HEK293 (cell line): ENCODE results near the gene NDST3.

Experiments used
- CTCF ChIA-PET: fragments of 350-600 bp; formaldehyde crosslinking; extraction: SDS; loops from one replicate; lab custom pipeline; 2021; ENCODE audit warnings: antibody characterized with exemption; lab: Yijun Ruan, JAX
- POLR2A ChIA-PET: fragments of 300-600 bp; formaldehyde crosslinking; extraction: SDS; loops from one replicate; lab custom pipeline; 2020; ENCODE audit warnings: antibody characterized with exemption, inconsistent platforms; lab: Yijun Ruan, JAX
- H3K27ac ChIP-seq: fragments of 200-500 bp; sonication (Bioruptor generic); 2 replicates; pipeline ENCODE4 v1.5.1; 2014; ENCODE audit warnings: low read depth, low read length, control low read depth, inconsistent platforms; ENCODE audit errors: extremely low read depth
- H3K36me3 ChIP-seq, 2 experiments: fragments of 200-500 bp in 1 of 2; sonication (Bioruptor generic) in 1 of 2; 1 replicate in 1 of 2; 2 replicates in 1 of 2; pipeline ENCODE4 v1.5.1; 2014 to 2017; ENCODE audit warnings: inconsistent platforms in 2 of 2, low read length in 2 of 2; ENCODE audit not compliant: control insufficient read depth in 2 of 2, insufficient read depth in 1 of 2
- H3K4me1 ChIP-seq: fragments of 200-500 bp; sonication (Bioruptor generic); 2 replicates; pipeline ENCODE4 v1.5.1; 2014; ENCODE audit warnings: mild to moderate bottlenecking, low read length, inconsistent platforms; ENCODE audit not compliant: control insufficient read depth, insufficient read depth
- H3K4me3 ChIP-seq: 2 replicates; pipeline ENCODE4 v1.5.1; 2011; ENCODE audit warnings: low read depth, mild to moderate bottlenecking, control low read depth, low read length, moderate library complexity
- H3K9me3 ChIP-seq: fragments of 200-500 bp; sonication (Bioruptor generic); 2 replicates; pipeline ENCODE4 v1.5.1; 2014; ENCODE audit warnings: low read depth, low read length, inconsistent platforms; ENCODE audit not compliant: control insufficient read depth, insufficient read depth
- BCL11A ChIP-seq: fragments of 450-650 bp; formaldehyde crosslinking; IDR thresholded peaks from 2 replicates; pipeline ENCODE4 v1.5.1; 2016; ENCODE audit warnings: low read depth, missing biosample characterization, missing genetic modification characterization
- BCL11B ChIP-seq: fragments of 450-650 bp; formaldehyde crosslinking; IDR thresholded peaks from 2 replicates; pipeline ENCODE4 v1.5.1; 2016; ENCODE audit warnings: low read depth, missing biosample characterization, missing genetic modification characterization
- FEZF1 ChIP-seq: fragments of 450-650 bp; formaldehyde crosslinking; IDR thresholded peaks from 2 replicates; pipeline ENCODE4 v1.5.1; 2016; ENCODE audit warnings: missing biosample characterization, missing genetic modification characterization
- GLI2 ChIP-seq: fragments of 450-650 bp; formaldehyde crosslinking; IDR thresholded peaks from 2 replicates; pipeline ENCODE4; 2017; ENCODE audit warnings: missing biosample characterization, missing genetic modification characterization, low read depth, borderline replicate concordance
- GLIS1 ChIP-seq: fragments of 450-650 bp; formaldehyde crosslinking; IDR thresholded peaks from 2 replicates; pipeline ENCODE4 v1.5.1; 2016; ENCODE audit warnings: missing biosample characterization, missing genetic modification characterization
- MZF1 ChIP-seq: fragments of 450-650 bp; formaldehyde crosslinking; IDR thresholded peaks from 2 replicates; pipeline ENCODE4 v1.5.1; 2017; ENCODE audit warnings: missing biosample characterization, missing genetic modification characterization, borderline replicate concordance
- RBAK ChIP-seq: fragments of 450-650 bp; formaldehyde crosslinking; IDR thresholded peaks from 2 replicates; pipeline ENCODE4 v1.5.1; 2016; ENCODE audit warnings: missing biosample characterization, missing genetic modification characterization
- REPIN1 ChIP-seq: fragments of 450-650 bp; formaldehyde crosslinking; IDR thresholded peaks from 2 replicates; pipeline ENCODE4 v1.5.1; 2017; ENCODE audit warnings: missing biosample characterization, missing genetic modification characterization, low read depth
- SP7 ChIP-seq: fragments of 450-650 bp; formaldehyde crosslinking; IDR thresholded peaks from 2 replicates; pipeline ENCODE4 v1.5.1; 2016; ENCODE audit warnings: missing biosample characterization, missing genetic modification characterization
- ZBTB17 ChIP-seq: fragments of 450-650 bp; formaldehyde crosslinking; IDR thresholded peaks from 2 replicates; pipeline ENCODE4 v1.5.1; 2016; ENCODE audit warnings: missing biosample characterization, missing genetic modification characterization
- ZBTB21 ChIP-seq: fragments of 450-650 bp; formaldehyde crosslinking; IDR thresholded peaks from 2 replicates; pipeline ENCODE4 v1.5.1; 2017; ENCODE audit warnings: missing biosample characterization, missing genetic modification characterization
- ZFP3 ChIP-seq: fragments of 450-650 bp; formaldehyde crosslinking; IDR thresholded peaks from 2 replicates; pipeline ENCODE4 v1.5.1; 2016; ENCODE audit warnings: low read depth, missing biosample characterization, missing genetic modification characterization
- ZNF157 ChIP-seq: fragments of 450-650 bp; formaldehyde crosslinking; IDR thresholded peaks from 2 replicates; pipeline ENCODE4 v1.5.1; 2016; ENCODE audit warnings: missing biosample characterization, missing genetic modification characterization
- ZNF335 ChIP-seq: fragments of 450-650 bp; formaldehyde crosslinking; conservative IDR thresholded peaks from 2 replicates; pipeline ENCODE4 v1.5.1; 2016; ENCODE audit warnings: missing biosample characterization, missing genetic modification characterization
- ZNF514 ChIP-seq: fragments of 450-650 bp; formaldehyde crosslinking; IDR thresholded peaks from 2 replicates; pipeline ENCODE4 v1.5.1; 2016; ENCODE audit warnings: missing biosample characterization, missing genetic modification characterization
- ZNF585B ChIP-seq: fragments of 450-650 bp; formaldehyde crosslinking; IDR thresholded peaks from 2 replicates; pipeline ENCODE4 v1.5.1; 2016; ENCODE audit warnings: missing biosample characterization, missing genetic modification characterization
- ZNF596 ChIP-seq: fragments of 450-650 bp; IDR thresholded peaks from 2 replicates; pipeline ENCODE4 v1.5.0; 2018; ENCODE audit warnings: missing biosample characterization, mild to moderate bottlenecking, missing genetic modification characterization, moderate library complexity
- ZNF629 ChIP-seq: fragments of 450-650 bp; formaldehyde crosslinking; IDR thresholded peaks from 2 replicates; pipeline ENCODE4 v1.5.1; 2017; ENCODE audit warnings: missing biosample characterization, missing genetic modification characterization
- ZNF654 ChIP-seq: fragments of 450-650 bp; formaldehyde crosslinking; IDR thresholded peaks from 2 replicates; pipeline ENCODE4 v1.5.1; 2016; ENCODE audit warnings: low read depth, missing biosample characterization, missing genetic modification characterization
- ZNF664 ChIP-seq: fragments of 450-650 bp; formaldehyde crosslinking; IDR thresholded peaks from 2 replicates; pipeline ENCODE4 v1.5.1; 2016; ENCODE audit warnings: missing biosample characterization, missing genetic modification characterization
- ZNF76 ChIP-seq: fragments of 450-650 bp; formaldehyde crosslinking; IDR thresholded peaks from 2 replicates; pipeline ENCODE4; 2016; ENCODE audit warnings: low read depth, missing biosample characterization, missing genetic modification characterization, borderline replicate concordance
- ZNF768 ChIP-seq: fragments of 450-650 bp; formaldehyde crosslinking; IDR thresholded peaks from 2 replicates; pipeline ENCODE4 v1.5.1; 2018; ENCODE audit warnings: missing biosample characterization, mild to moderate bottlenecking, missing genetic modification characterization
- ZNF791 ChIP-seq: fragments of 450-650 bp; formaldehyde crosslinking; IDR thresholded peaks from 2 replicates; pipeline ENCODE4 v1.5.1; 2016; ENCODE audit warnings: missing biosample characterization, missing genetic modification characterization
- ZSCAN16 ChIP-seq: fragments of 450-650 bp; formaldehyde crosslinking; IDR thresholded peaks from 2 replicates; pipeline ENCODE4 v1.5.1; 2016; ENCODE audit warnings: missing biosample characterization, missing genetic modification characterization
- TF ChIP-seq, protein P1 (sequence below): fragments of 450-650 bp; formaldehyde crosslinking; IDR thresholded peaks from 2 replicates; pipeline ENCODE4 v1.5.1; 2016; ENCODE audit warnings: missing biosample characterization, missing genetic modification characterization
- TF ChIP-seq, protein P2 (sequence below): fragments of 450-650 bp; formaldehyde crosslinking; IDR thresholded peaks from 2 replicates; pipeline ENCODE4 v1.5.1; 2017; ENCODE audit warnings: missing biosample characterization, missing genetic modification characterization
- TF ChIP-seq, protein P3 (sequence below): fragments of 450-650 bp; formaldehyde crosslinking; IDR thresholded peaks from 2 replicates; pipeline ENCODE4 v1.5.1; 2016; ENCODE audit warnings: missing biosample characterization, missing genetic modification characterization
- TF ChIP-seq, protein P4 (sequence below): fragments of 450-650 bp; formaldehyde crosslinking; IDR thresholded peaks from 2 replicates; pipeline ENCODE4 v1.5.1; 2016; ENCODE audit warnings: missing biosample characterization, missing genetic modification characterization, low read depth
- TF ChIP-seq, protein P5 (sequence below): fragments of 450-650 bp; formaldehyde crosslinking; IDR thresholded peaks from 2 replicates; pipeline ENCODE4 v1.5.1; 2016; ENCODE audit warnings: missing biosample characterization, missing genetic modification characterization
- TF ChIP-seq, protein P6 (sequence below): fragments of 450-650 bp; IDR thresholded peaks from 2 replicates; pipeline ENCODE4 v1.5.1; 2018; ENCODE audit warnings: missing biosample characterization, mild to moderate bottlenecking, missing genetic modification characterization

NDST3 gene

DNA sequence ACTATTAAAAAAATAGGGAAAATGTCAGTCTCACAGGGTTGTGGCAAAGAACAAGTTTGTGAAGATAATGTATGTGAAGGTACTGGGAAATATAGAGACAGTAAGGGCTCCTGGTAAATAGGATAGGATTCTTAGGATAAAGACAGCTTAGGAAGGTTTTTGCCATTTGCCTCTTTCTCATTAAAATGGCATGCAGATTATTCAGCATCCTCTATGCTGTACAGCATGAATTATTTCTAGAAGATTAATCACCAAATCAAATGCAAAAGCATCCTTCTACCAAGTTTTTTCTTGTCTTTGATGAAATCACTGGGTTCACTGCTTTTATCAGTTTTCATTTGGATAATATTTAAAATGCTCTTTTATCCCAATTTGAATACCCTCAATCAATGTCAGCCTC, 142.8 kb downstream of the NDST3 start:
- ChIA-PET CTCF (no interaction called here), POLR2A (no interaction called here)

DNA sequence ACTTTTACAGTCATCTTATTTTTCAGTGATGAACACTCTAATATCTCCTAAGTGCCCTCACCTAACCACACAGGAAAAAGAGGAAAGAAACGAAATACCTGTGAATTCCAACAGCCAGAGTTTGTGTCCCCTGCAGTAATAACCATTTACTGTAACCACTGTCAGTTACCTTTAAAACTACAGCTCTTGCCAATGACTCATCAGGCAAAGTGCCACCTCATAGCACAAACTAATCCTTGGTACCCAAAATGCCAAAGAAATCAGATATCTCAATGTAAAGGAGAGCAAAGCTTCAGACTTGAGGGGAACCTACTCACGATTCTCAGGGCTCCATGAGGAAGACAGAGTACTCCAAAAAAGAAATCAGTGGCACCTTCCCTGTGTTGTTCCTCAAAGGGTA, 146.5 kb downstream of the NDST3 start:
- Histone ChIP-seq H3K27ac (no peak overlapping the region), H3K36me3 (no peaks in the 10 kb centered on the region), H3K4me3 (no peak overlapping the region), H3K9me3 (no peaks in the 10 kb centered on the region), H3K4me1 (no peaks in the 10 kb centered on the region)
- POLR2A ChIA-PET: no interaction called here
- CTCF ChIA-PET: no interaction called here
- TF ChIP-seq ZBTB17 (tag by site-specific recombination) (no peak), SP7 (tag by site-specific recombination) (no peak), ZNF514 (tag by site-specific recombination) (no peak), ZFP3 (tag by site-specific recombination) (no peak), GLIS1 (no peak), ZNF585B (tag by site-specific recombination) (no peak), BCL11A (tag by site-specific recombination) (no peak), ZNF664 (no peak), ZNF791 (tag by site-specific recombination) (no peak), ZNF768 (tag by site-specific recombination) (no peak), MZF1 (tag by site-specific recombination) (no peak), BCL11B (tag by site-specific recombination) (no peak), FEZF1 (no peak)
- TF ChIP-seq, protein P1, sequence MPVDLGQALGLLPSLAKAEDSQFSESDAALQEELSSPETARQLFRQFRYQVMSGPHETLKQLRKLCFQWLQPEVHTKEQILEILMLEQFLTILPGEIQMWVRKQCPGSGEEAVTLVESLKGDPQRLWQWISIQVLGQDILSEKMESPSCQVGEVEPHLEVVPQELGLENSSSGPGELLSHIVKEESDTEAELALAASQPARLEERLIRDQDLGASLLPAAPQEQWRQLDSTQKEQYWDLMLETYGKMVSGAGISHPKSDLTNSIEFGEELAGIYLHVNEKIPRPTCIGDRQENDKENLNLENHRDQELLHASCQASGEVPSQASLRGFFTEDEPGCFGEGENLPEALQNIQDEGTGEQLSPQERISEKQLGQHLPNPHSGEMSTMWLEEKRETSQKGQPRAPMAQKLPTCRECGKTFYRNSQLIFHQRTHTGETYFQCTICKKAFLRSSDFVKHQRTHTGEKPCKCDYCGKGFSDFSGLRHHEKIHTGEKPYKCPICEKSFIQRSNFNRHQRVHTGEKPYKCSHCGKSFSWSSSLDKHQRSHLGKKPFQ (tag by site-specific recombination): no peak
- TF ChIP-seq, protein P2, sequence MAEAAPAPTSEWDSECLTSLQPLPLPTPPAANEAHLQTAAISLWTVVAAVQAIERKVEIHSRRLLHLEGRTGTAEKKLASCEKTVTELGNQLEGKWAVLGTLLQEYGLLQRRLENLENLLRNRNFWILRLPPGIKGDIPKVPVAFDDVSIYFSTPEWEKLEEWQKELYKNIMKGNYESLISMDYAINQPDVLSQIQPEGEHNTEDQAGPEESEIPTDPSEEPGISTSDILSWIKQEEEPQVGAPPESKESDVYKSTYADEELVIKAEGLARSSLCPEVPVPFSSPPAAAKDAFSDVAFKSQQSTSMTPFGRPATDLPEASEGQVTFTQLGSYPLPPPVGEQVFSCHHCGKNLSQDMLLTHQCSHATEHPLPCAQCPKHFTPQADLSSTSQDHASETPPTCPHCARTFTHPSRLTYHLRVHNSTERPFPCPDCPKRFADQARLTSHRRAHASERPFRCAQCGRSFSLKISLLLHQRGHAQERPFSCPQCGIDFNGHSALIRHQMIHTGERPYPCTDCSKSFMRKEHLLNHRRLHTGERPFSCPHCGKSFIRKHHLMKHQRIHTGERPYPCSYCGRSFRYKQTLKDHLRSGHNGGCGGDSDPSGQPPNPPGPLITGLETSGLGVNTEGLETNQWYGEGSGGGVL (tag by site-specific recombination): no peak
- TF ChIP-seq, protein P3, sequence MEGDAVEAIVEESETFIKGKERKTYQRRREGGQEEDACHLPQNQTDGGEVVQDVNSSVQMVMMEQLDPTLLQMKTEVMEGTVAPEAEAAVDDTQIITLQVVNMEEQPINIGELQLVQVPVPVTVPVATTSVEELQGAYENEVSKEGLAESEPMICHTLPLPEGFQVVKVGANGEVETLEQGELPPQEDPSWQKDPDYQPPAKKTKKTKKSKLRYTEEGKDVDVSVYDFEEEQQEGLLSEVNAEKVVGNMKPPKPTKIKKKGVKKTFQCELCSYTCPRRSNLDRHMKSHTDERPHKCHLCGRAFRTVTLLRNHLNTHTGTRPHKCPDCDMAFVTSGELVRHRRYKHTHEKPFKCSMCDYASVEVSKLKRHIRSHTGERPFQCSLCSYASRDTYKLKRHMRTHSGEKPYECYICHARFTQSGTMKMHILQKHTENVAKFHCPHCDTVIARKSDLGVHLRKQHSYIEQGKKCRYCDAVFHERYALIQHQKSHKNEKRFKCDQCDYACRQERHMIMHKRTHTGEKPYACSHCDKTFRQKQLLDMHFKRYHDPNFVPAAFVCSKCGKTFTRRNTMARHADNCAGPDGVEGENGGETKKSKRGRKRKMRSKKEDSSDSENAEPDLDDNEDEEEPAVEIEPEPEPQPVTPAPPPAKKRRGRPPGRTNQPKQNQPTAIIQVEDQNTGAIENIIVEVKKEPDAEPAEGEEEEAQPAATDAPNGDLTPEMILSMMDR (tag by site-specific recombination): no peak

More for the DNA sequence above, 142.8 kb downstream of the NDST3 start:
- no peaks in the 10 kb centered on the region for H3K4me1 ChIP-seq
- H3K27ac ChIP-seq: no peak overlapping the region
- no peaks in the 10 kb centered on the region for H3K9me3 ChIP-seq
- no peaks in the 10 kb centered on the region for H3K36me3 ChIP-seq
- TF ChIP-seq REPIN1 (tag by site-specific recombination): no peak
- TF ChIP-seq RBAK (tag by site-specific recombination): no peak
- TF ChIP-seq ZSCAN16 (tag by site-specific recombination): no peak
- no peak for TF ChIP-seq ZNF654 (tag by site-specific recombination)
- no peak for TF ChIP-seq BCL11B (tag by site-specific recombination)
- no peak for TF ChIP-seq ZNF629
- TF ChIP-seq MZF1 (tag by site-specific recombination): no peak
- TF ChIP-seq ZBTB21 (tag by site-specific recombination): no peak
- TF ChIP-seq GLI2 (tag by site-specific recombination): no peak
- no peak for TF ChIP-seq ZNF596 (tag by site-specific recombination)
- TF ChIP-seq, protein P4, sequence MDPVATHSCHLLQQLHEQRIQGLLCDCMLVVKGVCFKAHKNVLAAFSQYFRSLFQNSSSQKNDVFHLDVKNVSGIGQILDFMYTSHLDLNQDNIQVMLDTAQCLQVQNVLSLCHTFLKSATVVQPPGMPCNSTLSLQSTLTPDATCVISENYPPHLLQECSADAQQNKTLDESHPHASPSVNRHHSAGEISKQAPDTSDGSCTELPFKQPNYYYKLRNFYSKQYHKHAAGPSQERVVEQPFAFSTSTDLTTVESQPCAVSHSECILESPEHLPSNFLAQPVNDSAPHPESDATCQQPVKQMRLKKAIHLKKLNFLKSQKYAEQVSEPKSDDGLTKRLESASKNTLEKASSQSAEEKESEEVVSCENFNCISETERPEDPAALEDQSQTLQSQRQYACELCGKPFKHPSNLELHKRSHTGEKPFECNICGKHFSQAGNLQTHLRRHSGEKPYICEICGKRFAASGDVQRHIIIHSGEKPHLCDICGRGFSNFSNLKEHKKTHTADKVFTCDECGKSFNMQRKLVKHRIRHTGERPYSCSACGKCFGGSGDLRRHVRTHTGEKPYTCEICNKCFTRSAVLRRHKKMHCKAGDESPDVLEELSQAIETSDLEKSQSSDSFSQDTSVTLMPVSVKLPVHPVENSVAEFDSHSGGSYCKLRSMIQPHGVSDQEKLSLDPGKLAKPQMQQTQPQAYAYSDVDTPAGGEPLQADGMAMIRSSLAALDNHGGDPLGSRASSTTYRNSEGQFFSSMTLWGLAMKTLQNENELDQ (tag by site-specific recombination): no peak
- no peak for TF ChIP-seq ZNF335 (tag by site-specific recombination)
- TF ChIP-seq, protein P5, sequence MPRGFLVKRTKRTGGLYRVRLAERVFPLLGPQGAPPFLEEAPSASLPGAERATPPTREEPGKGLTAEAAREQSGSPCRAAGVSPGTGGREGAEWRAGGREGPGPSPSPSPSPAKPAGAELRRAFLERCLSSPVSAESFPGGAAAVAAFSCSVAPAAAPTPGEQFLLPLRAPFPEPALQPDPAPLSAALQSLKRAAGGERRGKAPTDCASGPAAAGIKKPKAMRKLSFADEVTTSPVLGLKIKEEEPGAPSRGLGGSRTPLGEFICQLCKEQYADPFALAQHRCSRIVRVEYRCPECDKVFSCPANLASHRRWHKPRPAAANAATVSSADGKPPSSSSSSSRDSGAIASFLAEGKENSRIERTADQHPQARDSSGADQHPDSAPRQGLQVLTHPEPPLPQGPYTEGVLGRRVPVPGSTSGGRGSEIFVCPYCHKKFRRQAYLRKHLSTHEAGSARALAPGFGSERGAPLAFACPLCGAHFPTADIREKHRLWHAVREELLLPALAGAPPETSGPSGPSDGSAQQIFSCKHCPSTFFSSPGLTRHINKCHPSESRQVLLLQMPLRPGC: no peak
- no peak for TF ChIP-seq ZNF76
- TF ChIP-seq, protein P6, sequence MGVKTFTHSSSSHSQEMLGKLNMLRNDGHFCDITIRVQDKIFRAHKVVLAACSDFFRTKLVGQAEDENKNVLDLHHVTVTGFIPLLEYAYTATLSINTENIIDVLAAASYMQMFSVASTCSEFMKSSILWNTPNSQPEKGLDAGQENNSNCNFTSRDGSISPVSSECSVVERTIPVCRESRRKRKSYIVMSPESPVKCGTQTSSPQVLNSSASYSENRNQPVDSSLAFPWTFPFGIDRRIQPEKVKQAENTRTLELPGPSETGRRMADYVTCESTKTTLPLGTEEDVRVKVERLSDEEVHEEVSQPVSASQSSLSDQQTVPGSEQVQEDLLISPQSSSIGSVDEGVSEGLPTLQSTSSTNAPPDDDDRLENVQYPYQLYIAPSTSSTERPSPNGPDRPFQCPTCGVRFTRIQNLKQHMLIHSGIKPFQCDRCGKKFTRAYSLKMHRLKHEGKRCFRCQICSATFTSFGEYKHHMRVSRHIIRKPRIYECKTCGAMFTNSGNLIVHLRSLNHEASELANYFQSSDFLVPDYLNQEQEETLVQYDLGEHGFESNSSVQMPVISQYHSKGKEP: no peak
- TF ChIP-seq ZNF157 (tag by site-specific recombination): no peak
- H3K4me3 ChIP-seq: no peak overlapping the region
